Thyroid gland (tissue), 4 donors: ENCODE measurements around the gene PIK3R5. TPM values are rescaled to one million over a fixed set of nuclear protein-coding genes. Genes with fewer than 3 reads are reported as not detected.

Source experiments
- DNase-seq, 2 donors: peaks; one replicate each; pipeline ENCODE4 v3.0.0-alpha.2; 2019
- H3K27ac ChIP-seq, 3 donors: fragments of 200-600 bp; sonication (generic); 1 replicate in 2 of 3; 2 replicates in 1 of 3; pipeline ENCODE4 v1.5.1; 2016 to 2019; ENCODE audit warnings: mild to moderate bottlenecking in 1 of 3, moderate library complexity in 1 of 3
- H3K27me3 ChIP-seq: fragments of 200-600 bp; sonication (generic); one replicate; pipeline ENCODE4 v1.5.1; 2019
- H3K36me3 ChIP-seq, 2 donors: fragments of 200-600 bp; sonication (generic); one replicate each; pipeline ENCODE4 v1.5.1; 2016 to 2019
- H3K4me1 ChIP-seq, 2 donors: fragments of 200-600 bp; sonication (generic); one replicate each; pipeline ENCODE4 v1.5.1; 2017 to 2019
- H3K4me3 ChIP-seq, 3 donors: fragments of 200-600 bp; sonication (generic); replicated peaks in 1 of 3; 1 replicate in 2 of 3; 2 replicates in 1 of 3; pipeline ENCODE4 v1.5.1; 2016; ENCODE audit warnings: mild to moderate bottlenecking in 1 of 3
- H3K9me3 ChIP-seq: fragments of 200-600 bp; sonication (generic); one replicate; pipeline ENCODE4 v1.5.1; 2017
- CTCF ChIP-seq, 6 experiments: fragments of 200-600 bp in 3 of 6; fragments of 450-650 bp in 3 of 6; sonication (generic) in 3 of 6; IDR thresholded peaks; one replicate each; pipeline ENCODE4 v1.5.1; 2016 to 2019; ENCODE audit warnings: antibody characterized with exemption in 6 of 6, mild to moderate bottlenecking in 2 of 6, inconsistent platforms in 1 of 6, moderate library complexity in 1 of 6
- POLR2A ChIP-seq, 2 donors: fragments of 450-650 bp; IDR thresholded peaks; one replicate each; pipeline ENCODE4 v1.6.1; 2017; ENCODE audit warnings: antibody characterized with exemption in 2 of 2, mild to moderate bottlenecking in 2 of 2, moderate library complexity in 1 of 2
- WGBS, 2 donors: methylation state at CpG; one replicate each; pipeline ENCODE4 v1.1.5; 2017; 5-methylcytosine and 5-hydroxymethylcytosine counted together
- intact Hi-C: fragments of 100-400 bp; cut with DNase I; formaldehyde crosslinking; loops from one replicate; pipeline ENCODE4 v1.15.1; 2023
- total RNA-seq, 4 donors: library from RNA; depleted of rRNA; stranded (reverse); fragments of >200 nt; gene quantifications; one replicate each; pipeline ENCODE4 v1.2.3, GENCODE V29; 2016

PIK3R5 gene
- total RNA-seq, 4 donors from 2014 or later, result 2.3 to 10.6 (median 5.1) TPM

DNA sequence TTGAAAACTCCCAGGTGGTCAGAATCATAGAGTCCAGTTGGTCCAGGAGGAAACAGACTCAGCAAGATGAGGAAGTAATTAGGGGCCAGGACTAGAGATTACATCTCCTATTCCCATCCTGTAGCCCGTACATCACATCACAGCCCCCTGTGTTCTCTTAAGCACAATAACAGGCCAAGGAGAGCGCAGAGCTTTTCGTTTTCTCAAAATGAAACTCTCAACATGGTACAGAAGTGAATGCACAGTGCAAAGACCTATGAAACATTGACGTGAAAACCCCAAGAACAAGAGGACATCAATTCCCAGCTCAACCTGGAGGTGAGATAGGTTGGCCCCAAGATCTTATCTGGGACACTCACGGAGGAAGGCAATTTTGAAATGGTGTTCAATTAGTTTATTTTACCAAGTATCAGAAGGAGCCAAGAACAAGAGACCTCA is 9.0 kb downstream of the PIK3R5 start:
- intact Hi-C loops, result no loop called here
- no peaks in the 10 kb centered on the region for H3K9me3 ChIP-seq
- H3K27me3 ChIP-seq, result no peaks in the 10 kb centered on the region
- no peak overlapping the region for H3K4me3 ChIP-seq
- no peak overlapping the region for H3K27ac ChIP-seq
- no peak for DNase-seq
- no peak for TF ChIP-seq CTCF (IDR thresholded peaks at IDR 0.05)
- no peak for TF ChIP-seq POLR2A (IDR thresholded peaks at IDR 0.05)
- 36 to 55% methylated on average over 5 of the region's 5 CpGs for WGBS, 2 donors
- no peaks in the 10 kb centered on the region for H3K4me1 ChIP-seq
- H3K36me3 ChIP-seq, result no peaks in the 10 kb centered on the region

DNA sequence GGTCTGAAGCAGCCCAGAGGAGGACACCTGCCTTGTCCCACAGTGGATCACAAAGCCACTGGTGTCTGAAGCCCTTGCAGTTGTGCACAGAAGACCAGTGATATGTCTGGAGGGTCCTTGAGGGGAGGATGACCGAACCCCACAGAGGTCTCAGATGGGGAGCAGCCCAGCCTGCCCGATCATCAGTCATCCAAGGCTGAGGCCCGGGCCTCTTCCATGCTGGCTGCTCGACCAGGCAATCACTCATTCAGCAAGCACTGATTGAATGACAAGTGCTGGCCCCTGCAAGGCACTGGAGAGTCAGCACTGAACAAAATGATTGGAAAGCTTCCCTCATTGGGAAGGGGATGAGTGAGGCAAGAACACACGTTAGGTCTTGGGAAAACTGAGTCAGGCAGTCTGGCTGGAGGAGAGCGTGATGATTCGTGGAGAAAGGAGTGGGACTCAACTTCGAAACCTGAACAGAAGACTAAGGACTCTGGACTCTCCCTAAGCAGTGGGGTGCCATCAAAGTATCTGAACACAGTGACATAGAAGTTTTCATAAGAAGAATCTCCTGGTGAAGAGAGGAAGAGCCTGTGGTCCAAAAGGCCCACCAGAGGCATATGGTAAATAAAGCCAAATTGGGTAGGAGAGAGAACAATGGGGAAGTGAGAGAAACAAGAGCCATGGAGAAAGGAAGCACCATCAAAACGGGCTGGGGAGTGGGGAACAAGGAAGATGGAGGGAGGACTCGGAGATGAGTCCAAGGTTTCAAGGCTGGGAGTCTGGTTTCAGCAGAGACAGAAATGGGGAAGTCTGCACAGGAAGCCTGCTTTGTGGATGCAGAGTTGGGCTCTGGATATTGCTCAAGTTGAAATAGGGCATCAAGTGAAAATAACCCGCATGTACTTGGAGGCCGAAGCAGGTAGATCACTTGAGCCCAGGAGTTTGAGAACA is 10.2 kb downstream of the PIK3R5 start:
- no peak overlapping the region for H3K4me3 ChIP-seq
- no peaks in the 10 kb centered on the region for H3K36me3 ChIP-seq
- no peaks in the 10 kb centered on the region for H3K9me3 ChIP-seq
- 84 to 88% methylated on average over 12 of the region's 12 CpGs for WGBS, 2 donors
- H3K27me3 ChIP-seq, result no peaks in the 10 kb centered on the region
- DNase-seq, result no peak
- H3K4me1 ChIP-seq, result no peaks in the 10 kb centered on the region
- no peak overlapping the region for H3K27ac ChIP-seq
- TF ChIP-seq CTCF (IDR thresholded peaks at IDR 0.05) (no peak), POLR2A (IDR thresholded peaks at IDR 0.05) (no peak)
- intact Hi-C loops, result no loop called here

GRCh38 chr17:8954339-8954738 is 11.2 kb downstream of the PIK3R5 start:
- H3K4me1 ChIP-seq, result no peaks in the 10 kb centered on the region
- 44 to 46% methylated on average over 8 to 10 of the region's 10 CpGs for WGBS, 2 donors
- peak; percentile 25 for DNase-seq
- no peaks in the 10 kb centered on the region for H3K9me3 ChIP-seq
- no peaks in the 10 kb centered on the region for H3K27me3 ChIP-seq
- no peaks in the 10 kb centered on the region for H3K36me3 ChIP-seq
- intact Hi-C loops, result no loop called here
- no peak overlapping the region for H3K4me3 ChIP-seq
- H3K27ac ChIP-seq, result no peak overlapping the region
- TF ChIP-seq POLR2A (IDR thresholded peaks at IDR 0.05), result no peak
- TF ChIP-seq CTCF (IDR thresholded peaks at IDR 0.05), result no peak

- Histone ChIP-seq H3K36me3 (no peaks in the 10 kb centered on the region), H3K27ac (no peak overlapping the region), H3K4me1 (no peaks in the 10 kb centered on the region), H3K9me3 (no peaks in the 10 kb centered on the region), H3K27me3 (no peaks in the 10 kb centered on the region), H3K4me3 (no peak overlapping the region)
- intact Hi-C loops, result no loop called here
- no peak for DNase-seq
- TF ChIP-seq CTCF (IDR thresholded peaks at IDR 0.05), result no peak
- no peak for TF ChIP-seq POLR2A (IDR thresholded peaks at IDR 0.05)
- 50 to 53% methylated on average over 2 of the region's 2 CpGs for WGBS, 2 donors
Measured at GRCh38 chr17:8953156-8953885, 12.2 kb downstream of the PIK3R5 start.

- TF ChIP-seq POLR2A (IDR thresholded peaks at IDR 0.05), result no peak
- no peak for TF ChIP-seq CTCF (IDR thresholded peaks at IDR 0.05)
- Histone ChIP-seq H3K36me3 (no peaks in the 10 kb centered on the region), H3K9me3 (no peaks in the 10 kb centered on the region), H3K4me3 (no peak overlapping the region), H3K4me1 (no peaks in the 10 kb centered on the region), H3K27me3 (no peaks in the 10 kb centered on the region), H3K27ac (no peak overlapping the region)
- 78 to 100% methylated on average over 1 of the region's 1 CpG for WGBS, 2 donors
- DNase-seq, result no peak
- intact Hi-C loops, result no loop called here
Measured at GRCh38 chr17:8952191-8952590, 13.3 kb downstream of the PIK3R5 start.
